ENCODE measurements around the gene EIF5A. TPM values are rescaled to one million over a fixed set of nuclear protein-coding genes. Genes with fewer than 3 reads are reported as not detected.

EIF5A gene
- total and polyA plus RNA-seq, 2 of the 8 experiments (the other 6 are each of a cell fraction or from before 2014, with no cell fraction given), result 717 to 1,172 TPM

DNA sequence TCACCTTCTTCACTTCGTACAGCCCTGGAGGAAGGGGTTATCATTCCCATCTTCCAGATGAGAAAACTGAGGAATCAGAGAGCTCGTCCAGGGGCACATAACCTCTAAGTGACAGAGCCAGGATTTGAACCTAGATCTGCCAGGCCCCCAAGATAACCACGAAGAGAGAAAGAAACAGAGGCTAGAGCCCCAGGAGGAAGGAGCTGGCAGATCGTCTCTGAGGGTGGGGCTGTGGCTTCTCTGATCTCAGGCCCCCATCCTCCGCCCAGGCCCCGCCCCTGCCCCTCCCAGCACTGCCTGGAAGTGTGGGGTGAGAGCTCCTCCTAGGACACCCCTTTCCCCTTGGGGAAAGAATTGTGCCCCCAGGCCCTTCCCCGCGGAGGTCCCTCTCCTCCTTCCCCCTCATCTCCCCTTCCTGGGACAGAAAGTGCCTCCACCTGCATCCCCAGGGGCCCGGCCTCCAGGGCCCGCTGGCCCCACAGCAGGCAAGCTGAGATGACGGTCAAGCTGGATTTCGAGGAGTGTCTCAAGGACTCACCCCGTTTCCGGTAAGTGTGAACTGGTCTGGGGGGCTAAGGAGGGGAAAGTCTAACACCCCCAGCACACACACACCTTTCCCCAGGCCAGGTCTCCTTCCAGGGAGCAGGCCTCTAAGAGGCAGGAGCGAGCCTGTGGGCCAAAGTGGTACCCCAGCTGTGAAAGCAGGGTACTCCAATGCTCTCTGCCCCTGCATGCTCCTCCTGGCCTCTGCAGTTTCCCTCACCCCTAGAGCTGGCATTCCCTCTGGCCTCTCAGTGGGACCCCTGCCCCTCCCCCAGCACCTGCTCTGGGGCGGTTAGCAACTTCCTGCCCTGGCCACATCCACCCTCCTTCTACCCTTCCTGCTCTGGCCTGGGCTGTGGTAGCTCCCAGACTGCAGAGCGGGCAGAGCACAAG is 29.1 kb downstream of the EIF5A start, which contains the start of gene ACAP1 (continued):
- TF ChIP-seq BACH1 (IDR thresholded peaks at IDR 0.05; ENCODE audit: low read length), result no peak
- TF ChIP-seq MAFK (IDR thresholded peaks at IDR 0.05; ENCODE audit: low read depth, low read length), result no peak
- no peak for TF ChIP-seq POU5F1 (IDR thresholded peaks at IDR 0.05; ENCODE audit: low read depth, low read length)
- TF ChIP-seq POLR2A (IDR thresholded peaks at IDR 0.05; ENCODE audit: control extremely low read depth in 1 of 2, low read depth in 2 of 2, low read length in 2 of 2), result peak in 1 of 2 experiments; percentile 32; a peak in 2 of 3 replicates
- peak; percentile 67; the same call in 1 of the 2 replicates for TF ChIP-seq KDM1A (IDR thresholded peaks at IDR 0.05; ENCODE audit: borderline replicate concordance, low read length)
- no peak for TF ChIP-seq CREB1 (IDR thresholded peaks at IDR 0.05)
- peak; percentile 56; the same call in 1 of the 2 replicates for TF ChIP-seq TCF12 (IDR thresholded peaks at IDR 0.05; ENCODE audit: low read depth, low read length)
- no peak for TF ChIP-seq PHF8 (conservative IDR thresholded peaks at IDR 0.05; ENCODE audit: low read depth, low read length)
- no peak for TF ChIP-seq E2F6 (IDR thresholded peaks at IDR 0.05)
- no peak; the same call in 1 of the 2 replicates for TF ChIP-seq POLR2AphosphoS5 (IDR thresholded peaks at IDR 0.05; ENCODE audit: low read depth, low read length)
- no peak for TF ChIP-seq JUND (IDR thresholded peaks at IDR 0.05; ENCODE audit: low read length)
- no peak for TF ChIP-seq USF2 (IDR thresholded peaks at IDR 0.05; ENCODE audit: low read length)
- TF ChIP-seq CBX8 (IDR thresholded peaks at IDR 0.05; ENCODE audit: borderline replicate concordance, low read depth, low read length), result no peak
- no peak for TF ChIP-seq YY1 (IDR thresholded peaks at IDR 0.05; ENCODE audit: low read depth, low read length)
- TF ChIP-seq RNF2 (IDR thresholded peaks at IDR 0.05; ENCODE audit: borderline replicate concordance, low read depth, low read length, missing control alignments, poor library complexity, severe bottlenecking), result no peak
- no peak for TF ChIP-seq SIX5 (IDR thresholded peaks at IDR 0.05; ENCODE audit: low read depth, low read length)
- no peak for TF ChIP-seq NRF1 (IDR thresholded peaks at IDR 0.05; ENCODE audit: low read depth, low read length)
- no peak for TF ChIP-seq CHD2 (IDR thresholded peaks at IDR 0.05; ENCODE audit: low read length)
- no peak for TF ChIP-seq CBX5 (IDR thresholded peaks at IDR 0.05; ENCODE audit: low read depth, low read length)
- TF ChIP-seq KDM4A (IDR thresholded peaks at IDR 0.05; ENCODE audit: low read depth, low read length, severe bottlenecking), result no peak

All from H1 (cell line).